Stimulated activated CD4-positive, alpha-beta T cell treated with anti-CD3 and anti-CD28 coated beads, TNF-alpha, amount 100 ng/mL, for 48 hours (primary cell): ENCODE results near the gene DDX10.

Source experiments
- DNase-seq, 3 donors: peaks; one replicate each; pipeline ENCODE4 v3.0.0-alpha.2; 2020; ENCODE audit warnings: low read depth in 3 of 3

Gene DDX10

DNA sequence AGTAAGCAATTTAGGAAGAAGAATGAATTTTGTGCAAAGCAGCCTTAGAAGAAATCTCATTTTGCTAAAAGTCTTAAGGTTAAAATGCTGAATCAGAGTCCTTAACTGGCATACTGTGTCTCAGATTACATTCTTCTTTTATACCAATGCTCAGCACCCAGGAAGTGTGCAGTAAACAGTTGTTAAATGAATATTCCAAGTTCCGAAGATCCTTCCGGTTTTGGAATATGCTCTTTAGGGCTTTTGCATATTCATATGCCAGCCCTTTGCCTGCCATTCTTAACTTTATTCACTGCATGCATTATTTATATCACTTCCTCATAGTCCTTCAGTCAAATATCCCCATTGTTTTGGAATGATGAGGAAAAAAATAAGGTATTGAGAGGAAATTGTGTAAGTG lies 242.0 kb downstream of the DDX10 start:
- DNase-seq = no peak

DNA sequence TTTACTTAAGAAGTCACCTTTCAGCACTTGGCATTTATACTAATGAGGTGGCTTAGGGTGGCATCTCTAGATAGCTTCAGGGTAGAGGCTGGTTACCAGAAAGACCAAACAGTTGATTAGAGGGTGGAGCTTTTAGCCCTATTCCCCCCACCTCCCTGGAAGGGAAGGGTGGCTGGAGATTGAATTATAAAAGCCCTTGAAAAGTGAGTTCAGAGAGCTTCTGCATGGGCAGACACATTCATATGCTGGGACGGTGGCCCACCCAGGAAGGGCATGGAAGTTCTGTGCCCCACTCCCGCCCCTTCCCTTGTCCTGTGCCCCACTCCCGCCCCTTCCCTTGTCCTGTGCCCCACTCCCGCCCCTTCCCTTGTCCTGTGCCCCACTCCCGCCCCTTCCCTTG lies 244.2 kb downstream of the DDX10 start:
- no peak for DNase-seq

DNA sequence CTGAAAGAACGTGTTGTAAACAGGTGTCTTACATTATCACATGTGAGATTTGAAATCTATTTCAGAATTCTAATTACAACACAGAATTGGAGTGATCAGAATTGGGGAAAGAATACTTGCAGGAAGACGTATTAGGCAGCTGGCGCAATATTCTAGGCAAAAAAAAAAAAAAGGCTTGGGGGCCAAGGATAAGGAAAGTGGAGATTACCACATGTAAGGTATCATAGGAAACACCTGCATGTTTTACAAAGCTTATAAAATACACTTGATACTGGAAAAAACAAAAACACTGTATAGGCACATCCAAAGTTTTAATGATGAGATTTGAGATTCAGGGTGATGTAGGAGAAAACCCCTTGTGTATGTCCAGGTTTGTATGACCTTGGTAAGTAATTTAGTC lies 245.1 kb downstream of the DDX10 start:
- no peak for DNase-seq

DNA sequence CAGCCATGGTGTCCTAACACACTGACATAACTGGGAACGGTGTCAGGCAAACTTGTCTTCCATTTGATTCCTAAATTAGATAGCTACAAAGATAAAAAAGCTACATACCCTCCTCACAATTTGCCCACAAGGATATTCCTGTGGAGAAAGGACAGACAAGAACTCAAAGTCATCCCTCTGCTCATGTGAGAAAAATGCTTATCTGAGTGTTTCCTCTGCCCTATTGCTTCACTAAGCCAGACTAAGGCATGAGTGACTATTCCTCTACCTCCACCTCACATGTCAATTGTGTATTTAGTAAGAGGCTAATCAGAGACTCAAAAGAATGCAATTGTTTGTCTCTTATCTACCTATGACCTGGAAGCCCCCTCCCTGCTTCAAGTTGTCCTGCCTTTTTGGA lies 247.7 kb downstream of the DDX10 start:
- no peak for DNase-seq

DNA sequence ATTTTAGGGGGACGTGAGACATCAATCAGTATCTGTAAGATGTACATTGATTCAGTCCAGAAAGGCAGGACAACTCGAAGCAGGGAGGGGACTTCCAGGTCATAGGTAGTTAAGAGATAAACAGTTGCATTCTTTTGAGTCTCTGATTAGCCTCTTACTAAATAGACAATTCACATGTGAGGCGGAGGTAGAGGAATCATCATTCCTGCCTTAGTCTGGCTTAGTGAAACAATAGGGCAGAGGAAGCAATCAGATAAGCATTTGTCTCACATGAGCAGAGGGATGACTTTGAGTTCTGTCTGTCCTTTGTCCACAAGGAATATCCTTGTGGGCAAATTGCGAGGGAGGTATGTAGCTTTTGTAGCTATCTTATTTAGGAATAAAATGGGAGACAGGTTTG lies 248.3 kb downstream of the DDX10 start:
- DNase-seq = no peak

DNA sequence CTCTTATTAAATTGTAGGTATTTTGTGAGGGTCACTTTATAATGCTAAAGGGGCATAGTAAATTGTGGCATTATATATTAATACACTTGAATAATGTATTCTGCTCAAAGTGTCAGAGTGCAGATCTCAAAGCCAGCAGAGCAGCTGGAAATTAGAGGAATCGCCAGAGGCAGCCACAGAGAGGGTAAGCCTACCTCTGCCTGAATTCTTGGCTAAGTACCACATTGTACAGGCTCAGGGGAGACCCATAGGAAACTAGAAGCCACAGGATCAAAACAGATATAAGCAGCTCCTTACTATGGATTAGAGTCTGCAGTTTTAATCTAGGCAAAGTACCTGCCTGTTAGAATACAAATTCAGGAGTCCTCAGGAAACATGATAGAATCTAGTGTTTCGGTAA lies 249.3 kb downstream of the DDX10 start:
- DNase-seq = no peak

DNA sequence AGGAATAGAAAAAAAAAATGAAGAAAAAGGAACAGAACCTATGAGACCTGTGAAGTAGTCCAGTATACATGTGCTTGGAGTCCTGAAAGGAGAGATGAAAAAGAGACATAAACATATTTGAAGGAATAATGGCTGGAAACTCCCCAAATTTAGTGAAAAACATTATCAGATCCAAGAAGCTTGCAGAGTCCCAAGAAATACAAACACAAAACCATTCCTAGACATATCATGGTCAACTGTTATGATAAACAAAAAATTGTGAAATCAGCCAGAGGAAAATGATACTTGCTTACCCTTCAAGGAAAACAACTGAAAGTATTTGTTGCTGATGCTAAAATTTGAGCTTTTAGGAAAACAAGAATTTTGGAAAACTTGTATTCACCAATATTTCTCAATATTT lies 250.1 kb downstream of the DDX10 start:
- DNase-seq = no peak

DNA sequence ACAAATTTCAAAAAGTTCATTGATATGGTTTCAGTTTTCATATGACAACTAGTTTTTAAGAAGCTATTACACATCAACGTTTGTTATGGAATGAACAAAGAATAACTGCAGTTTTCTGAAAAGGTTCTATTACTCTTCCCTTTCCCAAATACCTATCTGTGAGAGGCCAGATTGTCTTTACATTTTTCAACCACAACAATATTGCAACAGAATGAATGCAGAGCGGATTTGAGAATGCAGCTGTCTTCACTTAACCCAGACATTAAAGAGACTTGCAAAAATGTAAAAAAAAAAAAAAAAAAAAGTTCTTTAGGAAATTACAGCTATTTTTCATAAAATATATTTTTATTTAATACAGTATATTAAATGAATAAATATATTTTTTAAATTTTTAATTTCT lies 250.8 kb downstream of the DDX10 start:
- no peak for DNase-seq

DNA sequence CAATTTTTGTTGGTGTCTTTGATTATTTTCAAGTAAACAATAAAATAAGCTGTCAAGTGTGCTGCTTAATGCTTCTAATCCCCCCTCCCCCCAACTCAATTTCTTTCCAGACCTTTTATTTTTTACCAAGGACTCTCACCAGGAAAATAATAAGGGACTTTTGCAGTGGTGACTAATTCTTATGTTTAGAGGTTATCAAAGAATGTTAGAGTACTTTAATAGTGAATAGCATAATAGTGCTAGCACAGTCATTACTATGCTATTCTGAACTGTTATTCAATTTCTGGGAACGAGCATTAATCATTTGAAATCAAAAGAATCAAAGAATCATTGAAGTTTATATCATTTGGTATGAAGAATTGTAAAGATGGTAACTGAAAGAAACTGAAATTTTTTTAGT lies 251.4 kb downstream of the DDX10 start:
- DNase-seq = no peak

DNA sequence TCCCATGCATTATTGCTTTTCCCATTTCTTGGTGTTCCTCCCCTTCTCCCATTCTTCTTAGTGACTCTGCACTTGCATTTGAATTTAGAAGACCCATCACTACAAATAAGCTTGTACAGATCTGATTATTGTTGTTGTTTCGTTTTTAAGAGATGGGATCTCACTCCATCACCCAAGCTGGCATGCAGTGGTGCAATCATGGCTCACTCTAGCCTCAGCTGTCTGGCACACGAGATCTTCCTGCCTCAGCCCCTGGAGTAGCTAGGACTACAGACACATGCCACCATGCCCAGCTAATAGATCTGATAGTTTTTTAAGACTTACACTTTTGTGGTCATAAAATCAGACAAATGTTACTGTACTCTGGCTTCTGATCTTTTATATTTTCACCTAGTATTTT lies 252.1 kb downstream of the DDX10 start:
- DNase-seq = no peak

DNA sequence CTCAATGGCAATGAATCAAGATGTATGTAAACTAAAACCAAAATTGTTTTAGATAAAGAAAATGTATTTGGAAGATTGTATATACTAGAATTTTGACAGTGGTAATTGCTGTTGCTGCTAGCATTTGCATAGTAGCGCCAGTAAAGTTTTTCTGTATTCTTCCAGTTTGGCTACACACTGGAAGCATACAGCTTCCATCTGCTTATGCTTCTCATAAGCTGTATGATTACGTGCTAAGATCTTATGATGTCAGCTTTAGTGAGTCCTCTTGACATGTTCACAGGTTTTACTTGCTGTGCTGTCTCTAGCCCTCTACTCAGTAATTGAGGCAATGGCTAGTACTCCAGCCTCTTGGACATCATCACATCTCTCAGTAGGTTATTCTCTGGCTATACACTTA lies 256.3 kb downstream of the DDX10 start:
- no peak for DNase-seq

DNA sequence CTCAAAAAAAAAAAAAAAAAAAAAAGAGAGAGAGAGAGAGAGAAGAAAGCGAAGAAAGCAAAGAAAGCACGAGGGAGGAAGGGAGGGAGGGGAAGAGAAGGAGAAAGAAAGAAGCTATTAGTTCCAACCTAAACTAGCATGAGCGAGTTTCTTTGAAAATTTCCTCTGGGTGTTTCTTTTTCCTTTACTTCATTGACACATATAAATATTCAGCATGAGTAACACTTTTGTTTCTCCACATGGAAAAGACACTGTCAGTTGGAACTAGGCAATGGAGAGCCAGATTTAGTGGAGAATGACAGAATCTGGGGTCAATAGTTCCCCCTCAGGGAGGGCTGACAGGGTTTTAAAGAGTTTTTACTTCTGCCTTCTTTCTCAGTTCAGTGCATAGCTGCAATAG lies 257.4 kb downstream of the DDX10 start:
- no peak for DNase-seq

DNA sequence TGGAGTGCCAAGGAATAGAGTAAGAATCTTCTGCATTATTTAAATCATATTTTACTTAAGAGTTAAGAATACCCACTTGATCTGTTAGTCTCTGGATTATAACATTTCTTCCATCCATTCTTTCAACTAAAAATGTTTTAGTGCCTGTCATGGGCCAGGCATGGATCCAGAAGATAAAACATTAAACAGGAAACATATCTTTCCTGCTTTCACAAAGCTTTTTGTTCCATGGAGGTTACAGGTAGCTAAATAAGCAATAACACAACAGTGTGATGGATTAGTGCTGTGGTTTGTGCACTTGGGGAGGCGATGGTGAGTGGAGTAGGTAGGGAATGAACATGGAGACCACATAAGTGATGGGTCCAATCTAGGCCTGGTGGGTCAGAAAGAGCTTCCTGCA lies 258.5 kb downstream of the DDX10 start:
- DNase-seq = no peak

DNA sequence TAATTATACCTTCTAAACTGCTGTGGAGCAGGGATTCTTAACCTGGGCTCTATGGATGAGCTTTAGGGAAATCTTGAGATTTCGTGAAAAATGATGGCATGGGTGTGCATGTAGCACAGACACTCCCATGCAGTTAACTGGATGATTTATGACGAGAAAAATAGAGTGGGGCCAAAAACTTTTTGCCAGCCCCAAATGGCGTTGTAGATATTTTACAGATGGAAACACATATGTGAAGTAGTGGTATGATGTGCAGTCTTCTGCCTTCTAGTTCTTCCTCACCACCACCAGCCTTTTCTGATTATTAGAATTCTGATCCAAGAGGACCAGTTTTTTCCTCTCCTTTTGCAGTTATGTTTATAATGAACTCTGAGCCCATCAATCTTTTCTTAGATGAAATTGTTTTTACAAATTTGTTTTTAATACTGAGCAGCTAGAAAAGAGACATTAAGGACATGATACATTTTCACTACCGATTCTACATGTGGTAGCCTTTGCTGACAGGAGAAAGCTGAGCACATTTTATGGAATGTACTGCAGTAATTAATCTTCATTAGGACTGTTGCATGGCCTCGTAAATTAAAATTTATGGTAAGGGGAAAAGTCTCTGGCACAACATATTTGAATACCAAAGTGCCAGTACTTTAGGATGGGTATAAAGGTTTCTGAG lies 261.4 kb downstream of the DDX10 start:
- DNase-seq = no peak

DNA sequence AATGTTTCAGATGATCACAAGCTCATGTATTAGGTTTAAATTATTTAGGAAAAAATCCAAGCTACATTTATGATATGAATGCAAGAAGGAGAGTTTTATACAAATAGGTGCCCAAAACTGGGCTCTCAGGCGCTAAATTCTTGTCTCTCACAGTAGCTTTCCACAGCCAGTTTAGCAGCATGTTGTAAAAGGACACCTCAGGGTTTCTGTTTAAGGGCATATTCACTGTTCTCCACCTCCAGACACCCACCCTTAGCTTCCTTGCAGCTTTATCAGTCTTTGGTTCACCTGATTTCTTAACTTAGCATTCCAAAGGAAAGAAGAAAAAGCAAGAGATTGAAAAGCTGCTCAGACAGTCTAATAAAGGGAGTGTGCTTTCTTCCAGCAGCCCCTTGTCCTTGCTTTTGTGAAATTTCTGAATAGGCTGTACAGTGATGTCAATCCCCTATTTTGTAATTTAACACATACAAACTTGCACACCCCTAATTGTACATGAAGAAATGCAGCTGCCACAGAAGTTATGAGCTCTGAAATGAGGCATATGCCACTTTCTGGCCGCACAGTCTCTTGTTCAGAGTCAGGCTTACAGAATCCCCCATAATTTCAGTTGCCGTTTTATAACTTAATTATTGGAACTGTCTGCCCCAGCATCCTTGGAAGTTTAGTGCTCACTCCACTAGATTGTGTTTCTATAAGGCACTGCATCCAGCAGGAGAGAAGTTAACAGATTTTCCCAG lies 262.1 kb downstream of the DDX10 start:
- DNase-seq = no peak

DNA sequence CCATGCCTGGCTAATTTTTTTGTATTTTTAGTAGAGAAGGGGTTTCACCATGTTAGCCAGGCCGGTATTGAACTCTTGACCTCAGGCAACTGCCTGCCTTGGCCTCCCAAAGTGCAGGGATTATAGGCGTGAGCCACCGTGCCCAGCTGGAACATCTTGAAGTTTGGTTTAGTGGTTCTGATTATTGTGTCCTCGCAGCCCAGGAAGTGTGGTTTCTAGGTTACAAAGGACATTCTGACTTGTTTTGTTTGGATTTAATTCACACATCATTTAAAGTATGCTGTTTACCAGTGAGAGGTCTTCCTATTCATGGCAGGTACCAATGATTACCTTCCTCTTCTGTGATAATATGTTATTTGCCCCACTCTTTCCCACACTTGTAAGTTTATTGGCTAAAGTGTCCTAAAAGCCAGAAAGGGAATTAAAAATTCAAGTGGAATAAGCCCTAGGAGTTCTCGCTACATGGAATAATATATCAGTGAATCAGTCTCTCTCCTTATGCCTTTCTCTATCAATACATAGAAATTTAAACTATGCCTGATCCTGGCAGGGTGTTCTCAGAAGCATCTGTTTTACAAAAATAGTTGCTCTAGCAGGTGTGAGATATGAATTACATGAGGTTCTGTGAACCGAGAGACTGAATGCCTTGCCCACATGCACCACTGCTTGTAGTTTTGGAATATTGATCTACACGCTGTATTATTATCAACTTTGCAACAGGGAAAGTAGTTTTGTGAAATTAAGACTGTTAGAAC lies 263.1 kb downstream of the DDX10 start:
- no peak for DNase-seq

DNA sequence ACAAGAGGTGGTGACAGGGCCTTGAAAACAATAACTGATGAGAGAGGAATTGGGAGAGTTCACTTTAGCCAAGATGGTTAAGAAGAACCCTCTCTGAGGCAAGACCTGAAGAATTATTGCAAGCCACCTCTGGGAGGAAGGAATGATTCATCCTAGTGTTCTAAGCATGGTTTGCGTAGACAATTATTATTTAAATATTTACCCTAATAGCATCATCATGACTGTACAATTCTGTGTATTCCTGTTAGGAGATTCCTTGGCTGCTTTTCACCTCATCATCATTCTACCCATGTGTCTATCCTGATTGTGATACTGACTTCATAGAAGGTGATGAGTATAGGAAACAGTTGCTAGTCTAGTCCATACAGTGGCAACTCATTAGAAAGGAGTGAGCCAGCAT lies 264.4 kb downstream of the DDX10 start:
- no peak for DNase-seq

DNA sequence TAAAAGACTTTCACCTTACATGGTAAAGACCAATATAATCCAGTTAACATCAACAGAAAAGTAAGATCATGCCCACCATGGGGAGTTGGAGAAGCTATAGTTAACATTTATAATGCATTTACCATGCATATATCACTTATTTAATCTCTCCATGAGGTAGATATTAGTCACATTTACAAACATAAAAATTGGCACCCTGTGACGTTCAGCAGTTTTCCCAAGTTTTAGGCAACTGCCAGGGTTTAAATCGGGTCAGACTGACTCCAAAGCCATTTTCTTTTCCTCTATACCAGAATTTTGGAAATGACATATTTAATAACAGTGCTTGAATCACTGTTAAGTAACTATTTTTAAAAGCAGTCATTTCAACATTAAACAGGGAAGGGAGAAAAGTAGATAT lies 266.3 kb downstream of the DDX10 start:
- no peak for DNase-seq

DNA sequence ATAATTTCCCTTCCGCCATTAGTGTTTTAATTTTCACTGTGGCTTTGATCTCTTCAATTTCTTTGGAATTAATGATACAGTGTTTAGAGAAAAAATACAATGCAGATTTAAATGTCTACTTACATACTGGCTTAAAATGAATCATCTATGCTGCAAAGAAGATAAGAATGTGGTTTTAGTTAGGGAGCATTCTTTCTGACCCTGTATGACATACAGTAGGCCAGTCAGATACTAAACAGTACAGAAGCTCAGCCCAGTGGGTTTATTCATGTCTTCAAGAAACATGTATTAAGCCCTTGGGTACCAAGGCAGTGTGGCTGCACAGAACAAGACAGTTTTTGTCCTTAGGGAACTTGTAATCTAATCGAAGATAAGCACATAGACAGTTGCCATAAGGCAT lies 268.8 kb downstream of the DDX10 start:
- no peak for DNase-seq

DNA sequence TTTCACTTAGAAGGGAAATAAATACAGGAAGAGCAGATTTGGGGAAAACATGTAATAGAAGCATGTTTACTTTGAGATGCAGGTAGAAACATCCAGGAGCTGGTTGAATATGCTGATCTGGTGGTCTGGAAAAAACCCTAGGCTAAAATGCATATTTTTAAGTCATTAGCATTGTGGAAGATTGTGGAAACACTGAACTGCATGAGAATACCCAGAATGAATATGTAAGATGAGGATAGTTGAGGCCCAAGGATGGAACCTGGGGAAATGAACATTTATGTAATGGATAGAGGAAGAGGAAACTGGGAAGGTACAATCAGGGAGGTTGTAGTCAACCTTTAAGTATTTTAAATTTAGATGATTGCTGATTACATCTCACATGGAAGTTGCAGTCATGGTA lies 269.4 kb downstream of the DDX10 start:
- no peak for DNase-seq

DNA sequence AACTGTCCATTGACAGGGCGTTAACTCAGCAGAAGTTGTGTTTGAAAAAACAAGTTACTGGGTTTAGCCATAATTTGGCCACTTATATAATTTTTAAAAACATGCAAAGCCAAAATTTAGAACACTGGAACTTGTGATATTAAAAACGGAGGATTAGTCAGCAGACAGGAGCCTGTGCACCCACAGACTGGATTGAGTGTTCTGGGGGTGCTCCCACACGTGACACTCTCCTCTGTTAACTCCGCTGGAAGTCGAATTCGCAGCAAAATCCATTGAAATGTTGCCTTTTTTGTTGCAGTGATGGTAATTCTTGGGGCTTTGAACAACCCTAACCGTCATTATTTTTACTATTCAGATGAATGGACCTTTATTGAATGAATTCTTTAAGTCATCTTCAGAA lies 269.8 kb downstream of the DDX10 start:
- DNase-seq = no peak

DNA sequence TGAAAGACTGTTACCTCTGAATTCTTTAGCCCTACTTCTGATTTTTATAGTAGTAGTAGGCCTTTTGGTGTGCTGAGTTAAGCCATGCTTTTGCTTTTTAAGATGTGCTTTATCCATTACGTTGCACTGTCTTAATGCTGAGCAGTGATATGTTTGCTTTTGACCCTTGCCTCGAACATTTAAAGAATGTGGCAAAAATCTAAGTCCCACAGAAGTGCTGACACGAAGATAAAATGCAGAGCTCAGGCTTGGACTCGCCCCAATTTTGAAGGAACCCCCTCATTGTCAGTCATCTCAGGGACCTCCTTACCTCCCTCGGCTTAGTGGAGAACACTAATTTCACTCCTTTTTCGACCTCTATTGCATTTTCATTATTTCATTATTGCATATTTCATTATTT lies 272.9 kb downstream of the DDX10 start:
- DNase-seq = no peak

DNA sequence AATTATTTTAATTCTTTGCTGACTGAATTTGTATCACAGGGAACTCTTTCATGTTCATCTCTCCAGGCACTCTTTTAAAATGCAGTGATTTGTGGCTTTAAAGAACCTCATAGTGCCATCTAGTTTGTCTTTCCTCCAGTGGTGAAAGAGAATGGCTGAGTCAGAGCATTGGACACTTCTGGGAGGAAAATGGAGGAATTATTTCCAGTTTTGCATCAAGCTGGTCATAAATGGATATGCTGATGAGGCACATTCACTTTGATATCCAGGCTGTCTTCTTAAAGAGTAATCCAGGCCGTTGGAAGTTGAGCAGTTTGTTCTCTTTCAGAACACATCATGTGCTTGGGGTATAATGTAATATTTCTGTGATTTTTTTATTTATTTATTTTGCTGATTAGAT lies 273.7 kb downstream of the DDX10 start:
- no peak for DNase-seq
